ENCODE data around the gene DNAJB2.

DNA sequence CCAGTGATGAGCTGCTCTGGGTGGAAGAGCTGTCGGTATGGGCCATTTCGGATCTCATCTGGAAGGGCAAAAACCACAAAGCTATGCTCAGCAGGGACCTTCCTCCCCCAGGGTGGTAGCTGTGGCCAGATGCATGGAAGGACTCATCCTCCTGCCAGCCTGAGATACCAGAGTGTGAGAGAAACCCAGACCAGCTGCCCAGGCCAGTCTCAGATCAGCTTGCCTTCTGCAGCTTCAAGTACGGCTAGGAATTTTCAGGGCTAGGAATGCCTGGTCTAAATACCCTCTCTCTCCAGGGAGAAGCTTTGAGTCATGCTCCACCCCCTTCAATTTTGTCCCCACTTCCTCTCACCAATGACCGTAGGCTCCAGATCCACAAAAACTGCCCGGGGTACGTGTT is 27.5 kb upstream of the DNAJB2 start:
- TF ChIP-seq, protein P1, sequence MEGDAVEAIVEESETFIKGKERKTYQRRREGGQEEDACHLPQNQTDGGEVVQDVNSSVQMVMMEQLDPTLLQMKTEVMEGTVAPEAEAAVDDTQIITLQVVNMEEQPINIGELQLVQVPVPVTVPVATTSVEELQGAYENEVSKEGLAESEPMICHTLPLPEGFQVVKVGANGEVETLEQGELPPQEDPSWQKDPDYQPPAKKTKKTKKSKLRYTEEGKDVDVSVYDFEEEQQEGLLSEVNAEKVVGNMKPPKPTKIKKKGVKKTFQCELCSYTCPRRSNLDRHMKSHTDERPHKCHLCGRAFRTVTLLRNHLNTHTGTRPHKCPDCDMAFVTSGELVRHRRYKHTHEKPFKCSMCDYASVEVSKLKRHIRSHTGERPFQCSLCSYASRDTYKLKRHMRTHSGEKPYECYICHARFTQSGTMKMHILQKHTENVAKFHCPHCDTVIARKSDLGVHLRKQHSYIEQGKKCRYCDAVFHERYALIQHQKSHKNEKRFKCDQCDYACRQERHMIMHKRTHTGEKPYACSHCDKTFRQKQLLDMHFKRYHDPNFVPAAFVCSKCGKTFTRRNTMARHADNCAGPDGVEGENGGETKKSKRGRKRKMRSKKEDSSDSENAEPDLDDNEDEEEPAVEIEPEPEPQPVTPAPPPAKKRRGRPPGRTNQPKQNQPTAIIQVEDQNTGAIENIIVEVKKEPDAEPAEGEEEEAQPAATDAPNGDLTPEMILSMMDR (IDR thresholded peaks at IDR 0.05) = no peak
- no peak for TF ChIP-seq POLR2A (IDR thresholded peaks at IDR 0.05)

Measured in esophagus squamous epithelium (tissue), 4 donors.